ENCODE results near the gene ADD1. TPM values are rescaled to one million over a fixed set of nuclear protein-coding genes. Genes with fewer than 3 reads are reported as not detected.

ADD1 gene
- total and polyA plus RNA-seq, 2 of the 13 experiments (the other 11 are each of a cell fraction or from before 2014, with no cell fraction given), result 73.9 to 122 TPM

DNA sequence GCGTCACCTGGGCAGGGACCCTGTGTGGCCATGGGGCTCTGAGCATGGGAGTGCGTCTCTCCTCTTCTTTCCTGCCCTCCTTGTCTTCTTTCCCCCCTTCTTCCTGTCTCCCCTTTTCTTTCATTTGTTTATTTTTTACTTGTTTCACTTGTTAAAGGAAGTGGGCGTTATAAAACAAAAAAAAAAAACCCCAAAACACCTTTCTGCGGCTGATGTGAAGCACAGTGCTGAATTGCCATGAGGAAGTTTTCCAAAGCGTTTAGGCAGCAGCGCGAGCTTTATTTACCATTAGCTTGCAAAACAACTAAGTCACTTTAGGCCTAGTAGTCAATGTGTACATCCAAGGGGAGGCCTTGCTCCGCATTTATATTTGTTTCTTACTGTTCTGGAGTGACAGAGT, 62.6 kb downstream of the ADD1 start:
- TF ChIP-seq RAD51 (IDR thresholded peaks at IDR 0.05; ENCODE audit: borderline replicate concordance), result no peak
- no peak for TF ChIP-seq KMT2A (CRISPR knock-in tag; IDR thresholded peaks at IDR 0.05)
- TF ChIP-seq ZNF468 (CRISPR knock-in tag; IDR thresholded peaks at IDR 0.05), result no peak
- no peak for TF ChIP-seq ZNF256 (CRISPR knock-in tag; conservative IDR thresholded peaks at IDR 0.05)
- no peak for TF ChIP-seq MTF1 (CRISPR knock-in tag; IDR thresholded peaks at IDR 0.05)
- TF ChIP-seq ZNF782 (CRISPR knock-in tag; IDR thresholded peaks at IDR 0.05; ENCODE audit: borderline replicate concordance), result no peak
- no peak for TF ChIP-seq SP1 (IDR thresholded peaks at IDR 0.05)
- no peak for TF ChIP-seq SP1 (CRISPR knock-in tag; IDR thresholded peaks at IDR 0.05)
- TF ChIP-seq, protein P1, sequence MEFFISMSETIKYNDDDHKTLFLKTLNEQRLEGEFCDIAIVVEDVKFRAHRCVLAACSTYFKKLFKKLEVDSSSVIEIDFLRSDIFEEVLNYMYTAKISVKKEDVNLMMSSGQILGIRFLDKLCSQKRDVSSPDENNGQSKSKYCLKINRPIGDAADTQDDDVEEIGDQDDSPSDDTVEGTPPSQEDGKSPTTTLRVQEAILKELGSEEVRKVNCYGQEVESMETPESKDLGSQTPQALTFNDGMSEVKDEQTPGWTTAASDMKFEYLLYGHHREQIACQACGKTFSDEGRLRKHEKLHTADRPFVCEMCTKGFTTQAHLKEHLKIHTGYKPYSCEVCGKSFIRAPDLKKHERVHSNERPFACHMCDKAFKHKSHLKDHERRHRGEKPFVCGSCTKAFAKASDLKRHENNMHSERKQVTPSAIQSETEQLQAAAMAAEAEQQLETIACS (CRISPR knock-in tag; IDR thresholded peaks at IDR 0.05), result no peak
- no peak for TF ChIP-seq CBFB (CRISPR knock-in tag; IDR thresholded peaks at IDR 0.05)
- TF ChIP-seq FOSL1 (CRISPR knock-in tag; IDR thresholded peaks at IDR 0.05; ENCODE audit: borderline replicate concordance), result no peak
- no peak for TF ChIP-seq ZMYM3 (CRISPR knock-in tag; IDR thresholded peaks at IDR 0.05)
- no peak for TF ChIP-seq ZNF44 (CRISPR knock-in tag; IDR thresholded peaks at IDR 0.05)
- no peak for TF ChIP-seq TBX2 (CRISPR knock-in tag; IDR thresholded peaks at IDR 0.05; ENCODE audit: borderline replicate concordance)
- Histone ChIP-seq H2AFZ (ENCODE audit: low read length) (no peak overlapping the region), H3K4me1 (ENCODE audit: insufficient read depth, low read length) (peaks cover 14% of the 10 kb centered on the region), H3K4me3 (replicated peaks in 1 of 3; ENCODE audit: insufficient read depth in 1 of 3, low read depth in 2 of 3, low read length in 3 of 3) (no peak overlapping the region), H3K27ac (ENCODE audit: extremely low read length, insufficient read depth, low read length) (no peak overlapping the region), H3K79me2 (ENCODE audit: insufficient read depth, low read length) (no peaks in the 10 kb centered on the region), H3K9me3 (ENCODE audit: low read length) (no peaks in the 10 kb centered on the region), H3K4me2 (ENCODE audit: low read depth, low read length) (no peak overlapping the region), H3K36me3 (replicated peaks in 1 of 2; ENCODE audit: control insufficient read depth in 1 of 2, insufficient read depth in 2 of 2, low read length in 2 of 2) (peaks cover 30 to 78% of the 10 kb centered on the region in 2 experiments), H4K20me1 (ENCODE audit: insufficient read depth, low read length) (no peaks in the 10 kb centered on the region), H3K27me3 (ENCODE audit: control insufficient read depth in 1 of 2, insufficient read depth in 2 of 2, low read length in 2 of 2) (no peaks in the 10 kb centered on the region), H3K9ac (ENCODE audit: insufficient read depth, low read depth, low read length) (no peak overlapping the region)
- POLR2A ChIA-PET, result no interaction called here
- CTCF ChIA-PET (ENCODE audit: low intra/inter-chr PET ratio, low total read pairs), result no interaction called here
- no peak for ATAC-seq
- intact Hi-C loops (cut with micrococcal nuclease; ENCODE audit: unreplicated experiment) (no loop called here), in situ Hi-C loops (cut with HindIII; ENCODE audit: extremely low pct_ligation_motif_present, low pct_unique_long_range_greater_than_20kb) (no loop called here)
- BruUV-seq (replicated peaks), result no TSS peak
- FAIRE-seq, result no peak
- WGBS (ENCODE audit: low lambda C conversion rate), result 94% methylated on average over 8 of the region's 8 CpGs
- DNase-seq (ENCODE audit: low spot score), result no peak
